Posterior vena cava (tissue), 2 donors: ENCODE results near the gene OXCT2. TPM values are rescaled to one million over a fixed set of nuclear protein-coding genes. Genes with fewer than 3 reads are reported as not detected.

Experiments
- total RNA-seq, 2 donors: library from RNA; stranded (reverse); fragmentation: NEBNext Ultra II Directional; extraction: Animal tissue kit (Norgen Biotek cat#: 25700); gene quantifications; one replicate each; pipeline ENCODE4 v1.2.1, GENCODE V29; 2021
- donor health status: DM: yes; HTN: yes; CAD: no.
- donor health status: DM: yes; HTN: yes; CAD: no.

The OXCT2 gene
- total RNA-seq, 2 donors from 2014 or later: 1.2 to 2.0 TPM

Other genes starting within 250 kb of the OXCT2 start
- 100 to 1,000 TPM; 156 to 198 TPM for gene PABPC4, start 194.6 kb downstream of the OXCT2 start, total RNA-seq
- gene HEYL, start 131.7 kb downstream of the OXCT2 start, total RNA-seq: 10 to 100 TPM; 25.2 to 47.1 TPM
- 1 to 10 TPM in 1 of 2 donors, under 1 TPM in 1; 0.71 to 1.1 TPM for gene NT5C1A, start 99.2 kb downstream of the OXCT2 start, total RNA-seq
- under 1 TPM in 1 of 2 donors, not detected in 1; 0.09 TPM for gene HPCAL4, start 79.9 kb downstream of the OXCT2 start, total RNA-seq
- gene PPIE, start 32.5 kb downstream of the OXCT2 start, total RNA-seq: 10 to 100 TPM; 29.0 to 45.9 TPM
- under 1 TPM; 0.24 to 0.69 TPM for gene BMP8B, start 17.5 kb upstream of the OXCT2 start, total RNA-seq
- 10 to 100 TPM; 15.1 to 15.8 TPM for gene TRIT1, start 112.2 kb upstream of the OXCT2 start, total RNA-seq
- under 1 TPM; 0.14 to 0.51 TPM for gene MYCL, start 130.6 kb upstream of the OXCT2 start, total RNA-seq
- 1 to 10 TPM in 1 of 2 donors, under 1 TPM in 1; 0.69 to 1.4 TPM for gene MFSD2A, start 183.8 kb upstream of the OXCT2 start, total RNA-seq